ENCODE measurements around the gene RNF186.

GRCh38 chr1:19825298-19825697 lies 10.2 kb upstream of the RNF186 start:
- TF ChIP-seq CTCF (IDR thresholded peaks at IDR 0.05) (no peak), POLR2AphosphoS5 (IDR thresholded peaks at IDR 0.05) (no peak), EP300 (IDR thresholded peaks at IDR 0.05) (no peak)

Data from upper lobe of left lung (tissue), 4 donors.